ENCODE measurements around the gene TAGLN.
A peak's percentile ranks its signal among the peaks of the same experiment; 100 is the strongest.

The TAGLN gene

DNA sequence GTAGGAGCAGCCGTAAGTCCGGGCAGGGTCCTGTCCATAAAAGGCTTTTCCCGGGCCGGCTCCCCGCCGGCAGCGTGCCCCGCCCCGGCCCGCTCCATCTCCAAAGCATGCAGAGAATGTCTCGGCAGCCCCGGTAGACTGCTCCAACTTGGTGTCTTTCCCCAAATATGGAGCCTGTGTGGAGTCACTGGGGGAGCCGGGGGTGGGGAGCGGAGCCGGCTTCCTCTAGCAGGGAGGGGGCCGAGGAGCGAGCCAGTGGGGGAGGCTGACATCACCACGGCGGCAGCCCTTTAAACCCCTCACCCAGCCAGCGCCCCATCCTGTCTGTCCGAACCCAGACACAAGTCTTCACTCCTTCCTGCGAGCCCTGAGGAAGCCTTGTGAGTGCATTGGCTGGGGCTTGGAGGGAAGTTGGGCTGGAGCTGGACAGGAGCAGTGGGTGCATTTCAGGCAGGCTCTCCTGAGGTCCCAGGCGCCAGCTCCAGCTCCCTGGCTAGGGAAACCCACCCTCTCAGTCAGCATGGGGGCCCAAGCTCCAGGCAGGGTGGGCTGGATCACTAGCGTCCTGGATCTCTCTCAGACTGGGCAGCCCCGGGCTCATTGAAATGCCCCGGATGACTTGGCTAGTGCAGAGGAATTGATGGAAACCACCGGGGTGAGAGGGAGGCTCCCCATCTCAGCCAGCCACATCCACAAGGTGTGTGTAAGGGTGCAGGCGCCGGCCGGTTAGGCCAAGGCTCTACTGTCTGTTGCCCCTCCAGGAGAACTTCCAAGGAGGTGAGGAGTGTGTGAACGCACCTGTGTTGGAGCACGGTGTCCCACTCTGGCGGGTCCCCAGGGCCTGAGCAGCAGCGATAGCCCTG, at the start of gene TAGLN:
Gene TAGLN, plus strand, starts transcription at position 318 of the 863 bp plus-strand sequence. CDS start 3,644 bp downstream, outside the sequence.
- ATAC-seq (ENCODE audit: low read depth) (peak; percentile 88), DNase-seq (ENCODE audit: low spot score) (peak; percentile 82)
- no peaks in the 10 kb centered on the region for H3K36me3 ChIP-seq (ENCODE audit: low read depth)
- H3K4me1 ChIP-seq (ENCODE audit: insufficient read depth, poor library complexity, severe bottlenecking) = peaks cover 4% of the 10 kb centered on the region
- H3K9me3 ChIP-seq (ENCODE audit: severe bottlenecking) = no peaks in the 10 kb centered on the region
- peak within 1 kb of the TSS; percentile 8 for H3K4me3 ChIP-seq (ENCODE audit: severe bottlenecking)
- TF ChIP-seq, protein P1, sequence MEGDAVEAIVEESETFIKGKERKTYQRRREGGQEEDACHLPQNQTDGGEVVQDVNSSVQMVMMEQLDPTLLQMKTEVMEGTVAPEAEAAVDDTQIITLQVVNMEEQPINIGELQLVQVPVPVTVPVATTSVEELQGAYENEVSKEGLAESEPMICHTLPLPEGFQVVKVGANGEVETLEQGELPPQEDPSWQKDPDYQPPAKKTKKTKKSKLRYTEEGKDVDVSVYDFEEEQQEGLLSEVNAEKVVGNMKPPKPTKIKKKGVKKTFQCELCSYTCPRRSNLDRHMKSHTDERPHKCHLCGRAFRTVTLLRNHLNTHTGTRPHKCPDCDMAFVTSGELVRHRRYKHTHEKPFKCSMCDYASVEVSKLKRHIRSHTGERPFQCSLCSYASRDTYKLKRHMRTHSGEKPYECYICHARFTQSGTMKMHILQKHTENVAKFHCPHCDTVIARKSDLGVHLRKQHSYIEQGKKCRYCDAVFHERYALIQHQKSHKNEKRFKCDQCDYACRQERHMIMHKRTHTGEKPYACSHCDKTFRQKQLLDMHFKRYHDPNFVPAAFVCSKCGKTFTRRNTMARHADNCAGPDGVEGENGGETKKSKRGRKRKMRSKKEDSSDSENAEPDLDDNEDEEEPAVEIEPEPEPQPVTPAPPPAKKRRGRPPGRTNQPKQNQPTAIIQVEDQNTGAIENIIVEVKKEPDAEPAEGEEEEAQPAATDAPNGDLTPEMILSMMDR (IDR thresholded peaks at IDR 0.05; ENCODE audit: poor library complexity, severe bottlenecking) = no peak
- H3K27me3 ChIP-seq (ENCODE audit: insufficient read depth, poor library complexity, severe bottlenecking) = no peaks in the 10 kb centered on the region
- H3K27ac ChIP-seq (ENCODE audit: poor library complexity, severe bottlenecking) = peak within 1 kb of the TSS; percentile 51

- Histone ChIP-seq H3K27ac (ENCODE audit: poor library complexity, severe bottlenecking) (no peak overlapping the region), H3K4me1 (ENCODE audit: insufficient read depth, poor library complexity, severe bottlenecking) (peaks cover 5% of the 10 kb centered on the region), H3K36me3 (ENCODE audit: low read depth) (peaks cover 79% of the 10 kb centered on the region), H3K4me3 (ENCODE audit: severe bottlenecking) (no peak overlapping the region), H3K27me3 (ENCODE audit: insufficient read depth, poor library complexity, severe bottlenecking) (no peaks in the 10 kb centered on the region), H3K9me3 (ENCODE audit: severe bottlenecking) (no peaks in the 10 kb centered on the region)
- DNase-seq (ENCODE audit: low spot score) (no peak), ATAC-seq (ENCODE audit: low read depth) (no peak)
- TF ChIP-seq, protein P1 (IDR thresholded peaks at IDR 0.05; ENCODE audit: poor library complexity, severe bottlenecking) = no peak
Measured at GRCh38 chr11:117152066-117152465, 47.1 kb upstream of the TAGLN start.

GRCh38 chr11:117154468-117154867, 44.7 kb upstream of the TAGLN start:
- no peak overlapping the region for H3K27ac ChIP-seq (ENCODE audit: poor library complexity, severe bottlenecking)
- H3K36me3 ChIP-seq (ENCODE audit: low read depth) = peaks cover 79% of the 10 kb centered on the region
- H3K27me3 ChIP-seq (ENCODE audit: insufficient read depth, poor library complexity, severe bottlenecking) = no peaks in the 10 kb centered on the region
- DNase-seq (ENCODE audit: low spot score) (no peak), ATAC-seq (ENCODE audit: low read depth) (no peak)
- H3K4me3 ChIP-seq (ENCODE audit: severe bottlenecking) = no peak overlapping the region
- TF ChIP-seq, protein P1 (IDR thresholded peaks at IDR 0.05; ENCODE audit: poor library complexity, severe bottlenecking) = no peak
- no peaks in the 10 kb centered on the region for H3K9me3 ChIP-seq (ENCODE audit: severe bottlenecking)
- peaks cover 5% of the 10 kb centered on the region for H3K4me1 ChIP-seq (ENCODE audit: insufficient read depth, poor library complexity, severe bottlenecking)

GRCh38 chr11:117157507-117157906, 41.7 kb upstream of the TAGLN start:
- Histone ChIP-seq H3K27ac (ENCODE audit: poor library complexity, severe bottlenecking) (no peak overlapping the region), H3K27me3 (ENCODE audit: insufficient read depth, poor library complexity, severe bottlenecking) (no peaks in the 10 kb centered on the region), H3K4me1 (ENCODE audit: insufficient read depth, poor library complexity, severe bottlenecking) (no peaks in the 10 kb centered on the region), H3K36me3 (ENCODE audit: low read depth) (peaks cover 86% of the 10 kb centered on the region), H3K4me3 (ENCODE audit: severe bottlenecking) (no peak overlapping the region), H3K9me3 (ENCODE audit: severe bottlenecking) (no peaks in the 10 kb centered on the region)
- DNase-seq (ENCODE audit: low spot score) (no peak), ATAC-seq (ENCODE audit: low read depth) (no peak)
- TF ChIP-seq, protein P1 (IDR thresholded peaks at IDR 0.05; ENCODE audit: poor library complexity, severe bottlenecking) = no peak

GRCh38 chr11:117159892-117160291, 39.3 kb upstream of the TAGLN start:
- Histone ChIP-seq H3K27ac (ENCODE audit: poor library complexity, severe bottlenecking) (no peak overlapping the region), H3K36me3 (ENCODE audit: low read depth) (peaks cover 86% of the 10 kb centered on the region), H3K9me3 (ENCODE audit: severe bottlenecking) (no peaks in the 10 kb centered on the region), H3K4me3 (ENCODE audit: severe bottlenecking) (no peak overlapping the region), H3K4me1 (ENCODE audit: insufficient read depth, poor library complexity, severe bottlenecking) (no peaks in the 10 kb centered on the region), H3K27me3 (ENCODE audit: insufficient read depth, poor library complexity, severe bottlenecking) (no peaks in the 10 kb centered on the region)
- DNase-seq (ENCODE audit: low spot score) = no peak
- ATAC-seq (ENCODE audit: low read depth) = no peak
- TF ChIP-seq, protein P1 (IDR thresholded peaks at IDR 0.05; ENCODE audit: poor library complexity, severe bottlenecking) = no peak

Measured in RWPE2 (cell line).